Liver (tissue), 3 donors: ENCODE data around the gene SLC5A9.

Source experiments
- EGR1 ChIP-seq, 2 donors: IDR thresholded peaks; 2 replicates each; pipeline ENCODE4 v1.6.1; 2016 to 2018; ENCODE audit warnings: antibody characterized with exemption in 2 of 2, low read depth in 2 of 2
- GABPA ChIP-seq, 2 donors: IDR thresholded peaks in 1 of 2; conservative IDR thresholded peaks in 1 of 2; 2 replicates each; pipeline ENCODE4 v1.6.1; 2016; ENCODE audit warnings: antibody characterized with exemption in 2 of 2, mild to moderate bottlenecking in 1 of 2, moderate library complexity in 1 of 2
- HNF4A ChIP-seq, 2 donors: conservative IDR thresholded peaks; 2 replicates each; pipeline ENCODE4 v1.6.1; 2016; ENCODE audit warnings: antibody characterized with exemption in 2 of 2, mild to moderate bottlenecking in 2 of 2
- RAD21 ChIP-seq, 2 donors: IDR thresholded peaks; 2 replicates each; pipeline ENCODE4 v1.6.1; 2016; ENCODE audit warnings: antibody characterized with exemption in 2 of 2, mild to moderate bottlenecking in 2 of 2
- SP1 ChIP-seq: IDR thresholded peaks from 2 replicates; pipeline ENCODE4 v1.6.1; 2018; ENCODE audit warnings: antibody characterized with exemption, mild to moderate bottlenecking
- TAF1 ChIP-seq: conservative IDR thresholded peaks from 2 replicates; pipeline ENCODE4 v1.6.1; 2016; ENCODE audit warnings: antibody characterized with exemption, mild to moderate bottlenecking
- YY1 ChIP-seq: IDR thresholded peaks from 2 replicates; pipeline ENCODE4 v1.6.1; 2016; ENCODE audit warnings: antibody characterized with exemption, mild to moderate bottlenecking
- TF ChIP-seq, protein P1 (sequence below): fragments of 150-350 bp; IDR thresholded peaks from 2 replicates; pipeline ENCODE4 v1.5.1; 2017; ENCODE audit warnings: improper control_type of control experiment, low read depth, low read length; ENCODE audit not compliant: missing input control
- TF ChIP-seq, protein P2 (sequence below): IDR thresholded peaks from 2 replicates; pipeline ENCODE4 v1.6.1; 2016; ENCODE audit warnings: antibody characterized with exemption, mild to moderate bottlenecking
- TF ChIP-seq, protein P3 (sequence below): IDR thresholded peaks from 2 replicates; pipeline ENCODE4 v1.6.1; 2016; ENCODE audit warnings: antibody characterized with exemption
- TF ChIP-seq, protein P4 (sequence below): IDR thresholded peaks from 2 replicates; pipeline ENCODE4 v1.6.1; 2016; ENCODE audit warnings: antibody characterized with exemption
- TF ChIP-seq, protein P5 (sequence below): IDR thresholded peaks from 2 replicates; pipeline ENCODE4 v1.6.1; 2016; ENCODE audit warnings: antibody characterized with exemption
- donor health status: healthy.
- donor health status: healthy.

DNA sequence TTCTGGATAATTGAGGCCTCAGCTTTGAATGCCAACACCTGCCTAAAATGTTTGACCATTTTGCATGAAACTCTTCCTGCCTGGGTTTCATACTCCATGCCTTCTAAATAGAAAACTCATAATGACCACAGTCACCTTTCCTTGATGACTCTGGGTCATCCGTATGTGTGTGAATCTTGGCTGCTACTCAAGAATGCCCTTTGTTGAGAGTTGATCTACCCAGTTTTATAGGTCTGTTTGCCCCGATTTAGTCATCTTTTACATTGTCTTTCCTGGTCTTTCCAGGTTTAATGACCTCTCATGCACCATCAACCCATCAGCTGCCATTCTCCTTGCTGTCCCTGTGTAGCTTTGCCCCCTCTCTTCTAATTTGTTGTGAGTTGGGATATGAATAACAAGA lies 2.7 kb upstream of the SLC5A9 start:
- TF ChIP-seq, protein P1, sequence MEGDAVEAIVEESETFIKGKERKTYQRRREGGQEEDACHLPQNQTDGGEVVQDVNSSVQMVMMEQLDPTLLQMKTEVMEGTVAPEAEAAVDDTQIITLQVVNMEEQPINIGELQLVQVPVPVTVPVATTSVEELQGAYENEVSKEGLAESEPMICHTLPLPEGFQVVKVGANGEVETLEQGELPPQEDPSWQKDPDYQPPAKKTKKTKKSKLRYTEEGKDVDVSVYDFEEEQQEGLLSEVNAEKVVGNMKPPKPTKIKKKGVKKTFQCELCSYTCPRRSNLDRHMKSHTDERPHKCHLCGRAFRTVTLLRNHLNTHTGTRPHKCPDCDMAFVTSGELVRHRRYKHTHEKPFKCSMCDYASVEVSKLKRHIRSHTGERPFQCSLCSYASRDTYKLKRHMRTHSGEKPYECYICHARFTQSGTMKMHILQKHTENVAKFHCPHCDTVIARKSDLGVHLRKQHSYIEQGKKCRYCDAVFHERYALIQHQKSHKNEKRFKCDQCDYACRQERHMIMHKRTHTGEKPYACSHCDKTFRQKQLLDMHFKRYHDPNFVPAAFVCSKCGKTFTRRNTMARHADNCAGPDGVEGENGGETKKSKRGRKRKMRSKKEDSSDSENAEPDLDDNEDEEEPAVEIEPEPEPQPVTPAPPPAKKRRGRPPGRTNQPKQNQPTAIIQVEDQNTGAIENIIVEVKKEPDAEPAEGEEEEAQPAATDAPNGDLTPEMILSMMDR: no peak
- no peak for TF ChIP-seq GABPA (IDR thresholded peaks at IDR 0.05 in 1 of 2, conservative IDR thresholded peaks at IDR 0.05 in 1 of 2)
- TF ChIP-seq, protein P2, sequence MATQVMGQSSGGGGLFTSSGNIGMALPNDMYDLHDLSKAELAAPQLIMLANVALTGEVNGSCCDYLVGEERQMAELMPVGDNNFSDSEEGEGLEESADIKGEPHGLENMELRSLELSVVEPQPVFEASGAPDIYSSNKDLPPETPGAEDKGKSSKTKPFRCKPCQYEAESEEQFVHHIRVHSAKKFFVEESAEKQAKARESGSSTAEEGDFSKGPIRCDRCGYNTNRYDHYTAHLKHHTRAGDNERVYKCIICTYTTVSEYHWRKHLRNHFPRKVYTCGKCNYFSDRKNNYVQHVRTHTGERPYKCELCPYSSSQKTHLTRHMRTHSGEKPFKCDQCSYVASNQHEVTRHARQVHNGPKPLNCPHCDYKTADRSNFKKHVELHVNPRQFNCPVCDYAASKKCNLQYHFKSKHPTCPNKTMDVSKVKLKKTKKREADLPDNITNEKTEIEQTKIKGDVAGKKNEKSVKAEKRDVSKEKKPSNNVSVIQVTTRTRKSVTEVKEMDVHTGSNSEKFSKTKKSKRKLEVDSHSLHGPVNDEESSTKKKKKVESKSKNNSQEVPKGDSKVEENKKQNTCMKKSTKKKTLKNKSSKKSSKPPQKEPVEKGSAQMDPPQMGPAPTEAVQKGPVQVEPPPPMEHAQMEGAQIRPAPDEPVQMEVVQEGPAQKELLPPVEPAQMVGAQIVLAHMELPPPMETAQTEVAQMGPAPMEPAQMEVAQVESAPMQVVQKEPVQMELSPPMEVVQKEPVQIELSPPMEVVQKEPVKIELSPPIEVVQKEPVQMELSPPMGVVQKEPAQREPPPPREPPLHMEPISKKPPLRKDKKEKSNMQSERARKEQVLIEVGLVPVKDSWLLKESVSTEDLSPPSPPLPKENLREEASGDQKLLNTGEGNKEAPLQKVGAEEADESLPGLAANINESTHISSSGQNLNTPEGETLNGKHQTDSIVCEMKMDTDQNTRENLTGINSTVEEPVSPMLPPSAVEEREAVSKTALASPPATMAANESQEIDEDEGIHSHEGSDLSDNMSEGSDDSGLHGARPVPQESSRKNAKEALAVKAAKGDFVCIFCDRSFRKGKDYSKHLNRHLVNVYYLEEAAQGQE: no peak
- no peak for TF ChIP-seq YY1
- no peak for TF ChIP-seq HNF4A (conservative IDR thresholded peaks at IDR 0.05)
- TF ChIP-seq RAD21 (IDR thresholded peaks at IDR 0.05): no peak
- TF ChIP-seq, protein P3, sequence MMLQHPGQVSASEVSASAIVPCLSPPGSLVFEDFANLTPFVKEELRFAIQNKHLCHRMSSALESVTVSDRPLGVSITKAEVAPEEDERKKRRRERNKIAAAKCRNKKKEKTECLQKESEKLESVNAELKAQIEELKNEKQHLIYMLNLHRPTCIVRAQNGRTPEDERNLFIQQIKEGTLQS: no peak
- TF ChIP-seq TAF1: no peak
- TF ChIP-seq SP1: no peak
- no peak for TF ChIP-seq EGR1 (IDR thresholded peaks at IDR 0.05; ENCODE audit: low read depth in 2 of 2)
- TF ChIP-seq, protein P4, sequence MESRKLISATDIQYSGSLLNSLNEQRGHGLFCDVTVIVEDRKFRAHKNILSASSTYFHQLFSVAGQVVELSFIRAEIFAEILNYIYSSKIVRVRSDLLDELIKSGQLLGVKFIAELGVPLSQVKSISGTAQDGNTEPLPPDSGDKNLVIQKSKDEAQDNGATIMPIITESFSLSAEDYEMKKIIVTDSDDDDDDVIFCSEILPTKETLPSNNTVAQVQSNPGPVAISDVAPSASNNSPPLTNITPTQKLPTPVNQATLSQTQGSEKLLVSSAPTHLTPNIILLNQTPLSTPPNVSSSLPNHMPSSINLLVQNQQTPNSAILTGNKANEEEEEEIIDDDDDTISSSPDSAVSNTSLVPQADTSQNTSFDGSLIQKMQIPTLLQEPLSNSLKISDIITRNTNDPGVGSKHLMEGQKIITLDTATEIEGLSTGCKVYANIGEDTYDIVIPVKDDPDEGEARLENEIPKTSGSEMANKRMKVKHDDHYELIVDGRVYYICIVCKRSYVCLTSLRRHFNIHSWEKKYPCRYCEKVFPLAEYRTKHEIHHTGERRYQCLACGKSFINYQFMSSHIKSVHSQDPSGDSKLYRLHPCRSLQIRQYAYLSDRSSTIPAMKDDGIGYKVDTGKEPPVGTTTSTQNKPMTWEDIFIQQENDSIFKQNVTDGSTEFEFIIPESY: no peak
- TF ChIP-seq, protein P5, sequence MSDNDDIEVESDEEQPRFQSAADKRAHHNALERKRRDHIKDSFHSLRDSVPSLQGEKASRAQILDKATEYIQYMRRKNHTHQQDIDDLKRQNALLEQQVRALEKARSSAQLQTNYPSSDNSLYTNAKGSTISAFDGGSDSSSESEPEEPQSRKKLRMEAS: no peak
